GM21515 (cell line): Measurements from ENCODE around the gene OARD1.
"Not testable (repeated sequence)": the region's sequence is repeated elsewhere in the genome, so short reads cannot be mapped to it uniquely, and the experiment has no call there.

Experiments used
- ATAC-seq: cut with Tn5 transposase; IDR thresholded peaks from one replicate; pipeline ENCODE4 v1.9.1; 2021; ENCODE audit not compliant: unreplicated experiment

Gene OARD1

GRCh38 chr6:41028561-41029412, 43.4 kb downstream of the OARD1 start:
- ATAC-seq: peak; percentile 34

GRCh38 chr6:41027799-41028560, 44.2 kb downstream of the OARD1 start:
- peak; percentile 90 for ATAC-seq

- no peak for ATAC-seq
Measured at GRCh38 chr6:41027241-41027640, 44.9 kb downstream of the OARD1 start.

- ATAC-seq: no peak
Measured at GRCh38 chr6:41025966-41026530, 46.1 kb downstream of the OARD1 start.

GRCh38 chr6:41023114-41023513, 49.0 kb downstream of the OARD1 start:
- ATAC-seq: no peak

GRCh38 chr6:41022294-41022693, 49.9 kb downstream of the OARD1 start:
- no peak for ATAC-seq

- ATAC-seq: no peak
Measured at GRCh38 chr6:41021832-41022231, 50.3 kb downstream of the OARD1 start.

- ATAC-seq: no peak
Measured at GRCh38 chr6:41017663-41018062, 54.5 kb downstream of the OARD1 start.

- not testable (repeated sequence) for ATAC-seq
Measured at GRCh38 chr6:41015860-41016259, 56.3 kb downstream of the OARD1 start.

GRCh38 chr6:41014780-41015179, 57.4 kb downstream of the OARD1 start:
- ATAC-seq: no peak
